Fibroblast of lung (primary cell): ENCODE data around the gene SPATA6L.

Experiments
- CTCF ChIP-seq, 2 donors: IDR thresholded peaks in 1 of 2; conservative IDR thresholded peaks in 1 of 2; 1 replicate in 1 of 2; 2 replicates in 1 of 2; pipeline ENCODE4 v1.5.1; 2011 to 2012; ENCODE audit warnings: low read length in 2 of 2, control low read depth in 1 of 2, inconsistent platforms in 1 of 2, low read depth in 1 of 2, mild to moderate bottlenecking in 1 of 2
- EZH2 ChIP-seq: IDR thresholded peaks from 2 replicates; pipeline ENCODE4 v1.5.1; 2012; ENCODE audit warnings: low read length, control low read depth, mild to moderate bottlenecking; ENCODE audit errors: missing control alignments

GRCh38 chr9:4709380-4709779 is 43.1 kb upstream of the SPATA6L start:
- no peak for TF ChIP-seq CTCF (conservative IDR thresholded peaks at IDR 0.05 in 1 of 2, IDR thresholded peaks at IDR 0.05 in 1 of 2; ENCODE audit: low read depth in 1 of 2, low read length in 2 of 2)
- no peak for TF ChIP-seq EZH2
